HG02763 (cell line): ENCODE data around the gene GRHL3.

ENCODE experiments used
- ATAC-seq: cut with Tn5 transposase; IDR thresholded peaks from one replicate; pipeline ENCODE4 v1.9.1; 2021; ENCODE audit warnings: mild to moderate bottlenecking, moderate library complexity; ENCODE audit not compliant: unreplicated experiment

GRHL3 gene

DNA sequence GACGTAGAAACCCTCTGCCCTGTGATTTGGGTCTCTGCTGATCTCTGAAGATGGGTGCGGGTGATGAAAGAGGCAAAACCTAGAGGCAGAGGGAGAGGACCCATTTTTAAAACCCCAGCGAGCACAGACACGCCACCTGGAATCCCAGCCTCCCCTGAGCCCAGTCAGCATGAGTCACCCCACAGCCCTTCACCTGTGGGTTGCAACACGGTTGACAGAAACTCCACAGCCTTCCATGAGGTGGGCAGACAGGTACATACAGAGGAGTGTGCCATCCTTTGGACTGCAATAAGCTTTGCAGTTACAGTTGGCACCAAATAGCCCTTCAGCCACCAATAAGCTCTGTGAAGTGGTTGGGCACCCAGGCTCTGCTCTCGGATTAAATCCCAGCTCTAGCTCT is 2.1 kb upstream of the GRHL3 start:
- no peak for ATAC-seq

DNA sequence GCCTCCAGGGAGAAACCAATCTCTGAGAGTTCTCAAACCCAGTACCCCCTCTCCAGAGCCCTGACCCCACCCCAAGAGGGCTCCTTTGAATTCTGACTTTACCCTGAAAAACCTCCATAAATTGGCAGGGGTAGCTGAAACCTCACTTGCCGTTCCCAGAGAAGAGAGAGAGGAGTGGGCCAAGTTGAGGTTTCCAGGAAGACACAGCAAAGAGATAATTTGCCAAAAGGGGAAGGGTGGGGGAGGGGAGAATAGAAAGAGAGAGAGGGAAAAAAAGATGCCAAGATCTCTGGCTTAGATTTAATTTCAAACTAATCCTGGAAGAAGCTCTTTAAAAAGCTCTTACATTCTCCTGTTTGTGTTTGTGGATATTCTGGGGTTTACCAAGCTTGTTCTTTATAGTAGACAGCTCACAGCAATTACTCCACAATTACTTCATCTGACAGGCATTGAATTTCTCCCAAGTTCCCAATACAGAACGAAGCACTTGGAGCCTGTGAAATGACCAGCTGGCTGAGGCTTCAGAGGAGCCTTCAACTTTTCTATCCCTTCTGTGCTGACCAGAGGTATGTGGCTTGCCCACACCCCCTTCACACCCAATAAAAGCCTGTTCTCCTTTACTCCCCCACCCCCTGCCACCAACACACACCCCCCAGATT is 1.1 kb upstream of the GRHL3 start:
- no peak for ATAC-seq

DNA sequence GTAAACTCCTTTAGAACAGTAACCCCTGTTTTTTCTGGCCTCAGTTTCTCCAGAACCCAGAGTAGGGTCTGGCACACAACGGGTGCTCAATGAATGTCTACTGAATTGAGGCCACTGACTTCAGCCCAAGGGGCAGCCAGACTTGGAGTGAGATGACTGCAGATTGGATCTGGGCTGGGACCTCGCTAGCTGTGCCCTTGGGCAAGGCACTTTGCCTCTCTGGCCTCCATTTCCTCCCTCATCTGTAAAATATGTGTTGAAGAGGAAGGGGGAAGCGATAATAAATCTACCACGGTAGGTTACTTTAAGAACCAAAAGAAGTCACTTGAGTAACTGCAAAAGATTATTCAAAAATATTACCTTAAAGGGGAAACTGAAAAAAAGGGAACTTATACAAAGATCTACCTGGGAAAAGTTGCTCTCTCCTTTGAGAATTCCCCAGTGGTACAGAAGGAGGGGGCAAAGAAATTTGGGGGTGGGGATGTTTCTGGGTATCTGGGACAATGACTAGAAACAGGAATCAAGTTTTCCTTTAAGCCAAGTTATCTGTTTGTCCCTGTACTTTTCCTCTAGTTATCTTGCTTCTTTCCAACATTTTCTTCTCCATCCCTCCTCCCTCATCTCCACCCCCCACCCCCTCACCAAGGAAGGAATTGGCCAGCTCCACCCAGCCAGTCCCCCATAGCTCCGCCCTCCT is 394 bp upstream of the GRHL3 start:
- ATAC-seq: no peak

DNA sequence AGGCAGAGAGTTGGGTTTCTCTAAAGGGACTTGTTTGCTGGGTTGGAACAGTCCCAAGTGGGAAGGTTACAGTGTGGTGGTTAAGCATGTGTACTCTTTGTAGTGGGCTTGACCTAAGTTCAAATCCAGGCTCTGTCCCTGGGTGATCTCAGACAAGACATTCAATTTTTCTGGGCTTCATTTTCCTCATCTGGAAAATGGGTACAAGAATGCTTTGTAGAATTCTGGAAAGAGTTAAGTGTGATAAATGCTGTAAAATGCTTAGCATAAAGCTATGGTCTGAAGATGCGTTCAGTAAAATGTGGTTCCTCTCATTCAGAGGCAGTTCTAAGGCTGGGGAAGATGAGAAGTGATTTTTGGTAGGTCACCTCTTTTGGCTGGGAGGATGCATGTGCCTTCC is 805 bp downstream of the GRHL3 start:
- ATAC-seq: no peak

DNA sequence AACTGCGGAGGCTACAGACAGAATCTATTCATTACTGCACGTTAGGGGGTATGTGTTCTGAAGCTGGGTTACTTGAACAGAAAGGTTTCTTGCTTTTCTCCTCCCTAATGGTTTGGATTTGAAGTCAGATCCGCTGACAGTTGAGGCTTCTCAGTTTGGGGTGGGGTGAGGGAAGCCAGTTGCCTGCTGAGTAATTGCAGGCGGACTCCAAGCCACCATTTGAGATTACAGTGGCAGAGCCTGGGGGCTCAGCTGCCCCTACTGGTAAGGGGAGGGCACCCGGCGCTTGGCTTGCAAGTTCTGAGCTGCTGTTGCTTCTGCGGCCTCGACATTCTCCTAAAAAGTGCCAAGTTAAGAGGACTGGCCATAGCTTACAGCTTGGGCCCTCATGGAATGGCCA is 2.0 kb downstream of the GRHL3 start:
- no peak for ATAC-seq

DNA sequence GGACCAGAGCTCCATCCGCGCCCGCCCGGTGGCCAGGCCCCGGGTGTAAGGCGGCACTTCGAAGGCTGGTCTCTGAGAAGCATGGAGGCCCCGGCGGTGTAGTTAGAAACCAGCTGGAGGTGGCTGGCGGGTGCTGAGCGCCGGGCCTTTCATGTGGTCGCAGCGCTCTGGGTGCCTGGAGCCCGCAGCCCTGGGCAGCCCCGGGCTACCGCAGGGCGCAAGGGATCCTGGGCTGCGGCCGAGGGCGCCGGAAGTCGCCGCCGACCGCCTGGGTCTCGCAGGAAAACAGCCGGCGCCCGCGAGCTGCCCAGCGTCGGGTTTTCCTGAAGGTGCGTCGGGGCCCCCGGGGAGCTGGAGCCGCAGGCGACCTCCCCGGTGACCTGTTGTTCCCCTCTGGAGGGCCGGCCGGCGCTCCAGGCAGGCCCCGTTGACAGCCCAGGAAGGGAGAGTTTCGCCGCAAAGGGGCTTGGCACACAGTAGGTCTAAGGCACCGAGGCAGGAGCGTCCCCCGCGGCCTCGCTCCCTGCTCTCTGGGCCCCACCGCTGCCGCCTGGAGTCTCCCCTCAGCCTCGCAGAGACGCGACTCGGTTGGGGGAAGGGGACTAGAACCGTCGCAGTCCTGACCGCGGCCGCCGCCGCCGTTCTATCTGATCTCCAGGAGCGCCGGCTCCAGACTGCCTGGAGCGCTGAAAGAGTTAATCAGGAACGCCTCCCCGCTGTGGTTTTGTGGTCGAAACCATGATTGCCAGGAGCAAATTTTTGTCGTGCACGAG is 2.7 kb downstream of the GRHL3 start:
- no peak for ATAC-seq

DNA sequence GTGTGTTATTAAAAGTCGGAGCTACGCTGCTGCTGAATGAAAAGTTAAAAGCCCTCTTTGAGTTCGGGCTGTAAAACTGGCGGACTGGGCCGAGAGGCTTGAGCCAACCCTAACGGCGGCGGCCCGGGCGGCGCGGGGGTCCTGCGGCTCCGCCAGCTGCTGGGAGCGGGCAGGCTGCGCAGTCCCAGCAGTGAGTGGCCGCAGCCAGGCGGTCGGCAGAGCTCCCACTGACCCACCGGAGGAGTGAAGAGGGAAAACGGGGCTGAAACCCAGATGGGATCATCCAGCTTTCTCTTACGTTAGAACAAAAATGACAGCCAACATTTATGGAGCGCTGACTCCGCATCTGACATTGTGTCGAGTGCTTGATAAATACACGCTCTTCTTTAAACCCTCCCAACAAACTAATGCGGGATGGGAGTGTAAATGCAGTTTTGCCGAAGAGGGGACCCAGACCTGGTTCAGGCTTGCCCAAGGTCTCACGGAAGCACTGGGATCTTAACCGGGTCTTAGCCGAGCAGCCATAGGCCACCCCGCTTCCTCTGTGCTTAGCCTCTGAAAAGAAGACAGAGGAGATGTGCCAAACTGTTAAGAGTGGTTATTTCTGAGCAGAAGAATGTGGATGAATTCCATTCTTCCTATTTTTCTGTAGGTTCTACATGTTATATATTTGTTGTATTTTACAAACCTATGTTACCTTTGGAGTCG is 3.5 kb downstream of the GRHL3 start:
- ATAC-seq: no peak

DNA sequence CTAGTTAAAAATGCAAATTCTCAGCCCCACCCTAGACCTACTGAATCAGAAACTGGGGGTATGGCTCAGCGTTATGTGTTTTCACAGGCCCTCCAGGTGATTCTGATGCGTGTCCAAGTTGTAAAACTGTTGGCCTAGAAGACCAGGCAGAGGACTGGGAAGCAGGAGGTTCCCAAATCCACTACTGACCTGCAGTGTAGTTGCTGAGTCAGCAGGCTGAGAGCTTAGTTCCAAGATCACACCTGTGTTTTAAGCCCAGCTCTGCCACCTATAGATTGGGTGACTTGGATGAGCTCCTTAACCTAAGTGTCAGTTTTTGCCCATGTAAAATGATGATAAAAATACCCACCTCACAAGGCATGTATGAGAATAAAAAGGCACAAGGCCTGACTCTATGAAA is 4.1 kb downstream of the GRHL3 start:
- no peak for ATAC-seq

DNA sequence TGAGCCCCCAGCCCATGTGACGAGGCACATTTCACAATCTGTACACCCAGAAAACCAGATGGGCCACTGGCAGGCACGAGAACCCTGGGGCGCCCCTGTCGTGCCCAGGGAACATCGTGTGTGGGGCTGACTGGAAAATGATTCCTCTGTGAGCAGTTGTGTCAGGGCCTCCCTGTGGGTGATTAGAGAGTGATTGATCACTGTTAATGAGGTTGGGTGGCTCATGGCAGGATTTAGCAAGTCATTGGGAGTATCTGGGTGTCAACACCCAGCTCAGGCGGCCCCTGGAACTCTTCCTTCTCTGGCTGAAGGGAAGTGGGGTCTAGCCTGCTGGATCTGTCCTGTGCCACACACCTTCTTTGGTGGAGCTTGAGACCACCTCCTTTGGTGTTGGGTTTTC is 5.7 kb downstream of the GRHL3 start:
- no peak for ATAC-seq

DNA sequence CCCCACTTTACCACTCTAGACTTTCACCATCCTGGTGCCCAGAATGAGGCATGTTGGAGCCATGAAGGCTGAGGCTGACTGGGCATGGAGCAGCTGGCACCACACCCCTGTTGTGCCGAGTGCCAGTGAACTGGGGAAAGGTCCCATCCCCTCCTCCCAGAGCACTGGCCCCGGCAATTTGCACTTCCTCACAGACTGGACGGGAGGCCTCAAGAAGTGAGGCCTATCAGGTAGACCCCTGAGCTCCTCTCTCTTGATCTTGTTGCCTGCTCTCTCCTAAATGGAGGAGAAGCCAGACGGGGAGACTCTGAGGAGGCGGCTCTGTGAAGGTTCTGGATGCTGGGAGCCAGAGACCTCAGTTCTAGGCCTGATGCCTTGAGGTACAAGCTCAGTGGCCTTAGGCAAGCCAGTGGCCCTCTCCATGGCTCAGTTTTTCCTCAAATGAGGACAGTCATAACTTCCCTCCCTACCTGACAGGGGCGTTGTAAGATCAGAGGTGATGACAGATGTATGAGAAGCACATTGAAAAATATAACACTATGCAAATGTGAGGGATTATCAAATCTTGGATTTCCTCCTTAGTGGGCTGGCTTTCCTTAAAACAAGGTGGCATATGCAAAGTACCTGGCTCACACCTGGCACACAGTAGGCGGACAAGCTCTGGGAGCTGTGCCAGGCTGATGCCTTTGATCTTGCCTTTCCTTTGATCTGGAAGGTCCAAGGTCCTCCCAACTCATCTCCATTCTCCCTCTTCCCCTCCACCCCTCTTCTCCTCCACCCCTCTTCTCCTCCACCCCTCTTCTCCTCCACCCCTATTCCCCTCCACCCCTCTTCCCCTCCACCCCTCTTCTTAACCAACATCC is 6.7 kb downstream of the GRHL3 start:
- ATAC-seq: no peak

DNA sequence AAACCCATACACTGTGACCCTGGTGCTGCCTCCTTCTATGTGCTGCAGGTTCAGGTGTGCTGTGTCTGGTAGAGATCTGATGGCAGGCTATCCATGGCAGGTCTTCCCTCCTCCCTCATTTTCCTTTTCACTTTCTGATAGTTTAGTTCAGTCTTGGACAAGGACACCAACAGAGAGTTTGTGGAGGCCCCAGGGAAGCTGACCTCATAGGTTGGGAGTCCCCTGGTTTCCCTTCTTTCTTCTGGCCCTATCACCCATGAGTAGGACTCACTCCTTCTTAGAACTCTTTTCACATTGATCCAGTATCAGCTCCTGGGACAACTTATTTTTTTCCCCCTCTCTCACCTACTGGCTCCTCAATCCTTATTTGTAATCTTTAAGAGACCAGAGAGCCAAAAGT is 8.3 kb downstream of the GRHL3 start:
- no peak for ATAC-seq

DNA sequence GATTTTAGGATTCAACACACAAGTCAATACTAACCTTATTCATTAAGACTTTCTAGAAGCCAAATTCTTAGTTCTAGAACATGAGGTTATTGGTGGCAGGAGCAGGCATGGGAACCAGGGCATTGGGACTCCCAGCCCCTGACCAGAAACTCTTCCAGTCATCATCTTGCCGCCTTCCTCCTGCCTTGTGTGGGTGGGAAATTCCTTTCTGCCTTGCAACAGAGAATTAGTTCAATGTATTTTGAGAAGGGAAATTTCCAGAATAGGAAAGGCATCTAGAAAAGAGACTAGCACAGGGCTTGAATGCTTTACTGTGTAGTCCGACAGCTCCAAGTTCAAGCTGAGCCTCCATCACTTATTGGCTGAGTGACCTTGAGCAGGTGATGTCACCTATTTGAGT is 8.7 kb downstream of the GRHL3 start:
- no peak for ATAC-seq

DNA sequence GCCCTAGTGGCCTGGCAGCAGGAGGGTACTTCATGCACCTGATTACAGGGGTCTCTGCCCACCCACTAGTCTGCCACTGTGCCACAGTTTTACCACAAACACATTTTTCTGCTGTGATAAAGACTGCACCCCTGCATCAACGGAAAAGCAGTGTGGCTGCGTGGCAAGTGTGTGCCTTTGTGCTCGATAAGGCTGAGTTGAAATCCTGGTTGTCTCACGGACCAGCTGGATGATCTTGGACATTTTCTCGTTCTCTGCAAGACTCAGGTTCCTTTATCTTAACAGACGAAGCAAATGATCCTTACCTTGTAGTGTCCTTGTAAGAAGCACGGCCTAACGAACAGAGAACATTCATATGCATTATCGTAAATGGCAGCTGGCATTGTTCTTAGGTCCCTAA is 10.2 kb downstream of the GRHL3 start:
- no peak for ATAC-seq

DNA sequence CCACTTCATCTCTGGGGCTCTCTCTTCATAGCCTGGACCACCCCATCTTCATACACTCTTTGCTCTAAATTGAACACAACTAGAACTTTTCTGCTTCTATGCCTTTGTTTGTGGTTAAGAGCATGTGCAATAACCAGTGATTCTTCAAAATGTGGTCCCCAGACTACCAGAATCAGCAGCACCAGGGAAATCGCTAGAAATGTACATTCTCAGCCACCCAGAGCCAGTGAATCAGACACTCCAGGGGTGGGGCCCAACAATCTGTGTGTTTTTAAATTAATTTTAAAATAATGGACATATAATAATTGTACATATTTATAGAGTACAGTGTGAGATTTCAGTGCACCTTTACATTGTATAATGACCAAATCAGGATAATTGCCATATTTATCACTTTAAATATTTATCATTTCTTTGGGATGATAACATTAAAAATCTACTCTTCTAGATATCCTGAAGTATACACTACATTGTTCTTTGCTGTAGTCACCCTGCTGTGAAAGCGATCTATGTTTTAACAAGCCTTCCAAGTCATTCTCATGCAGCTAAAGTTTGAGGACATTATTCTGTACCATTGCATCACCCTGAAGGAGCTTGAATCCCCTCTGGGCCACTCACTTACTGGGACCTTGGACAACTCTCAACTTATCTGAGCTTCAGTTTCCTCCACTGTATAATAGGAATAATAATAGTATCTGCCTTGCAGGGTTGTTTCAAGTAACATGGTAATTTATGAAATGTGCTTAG is 10.8 kb downstream of the GRHL3 start:
- ATAC-seq: no peak

DNA sequence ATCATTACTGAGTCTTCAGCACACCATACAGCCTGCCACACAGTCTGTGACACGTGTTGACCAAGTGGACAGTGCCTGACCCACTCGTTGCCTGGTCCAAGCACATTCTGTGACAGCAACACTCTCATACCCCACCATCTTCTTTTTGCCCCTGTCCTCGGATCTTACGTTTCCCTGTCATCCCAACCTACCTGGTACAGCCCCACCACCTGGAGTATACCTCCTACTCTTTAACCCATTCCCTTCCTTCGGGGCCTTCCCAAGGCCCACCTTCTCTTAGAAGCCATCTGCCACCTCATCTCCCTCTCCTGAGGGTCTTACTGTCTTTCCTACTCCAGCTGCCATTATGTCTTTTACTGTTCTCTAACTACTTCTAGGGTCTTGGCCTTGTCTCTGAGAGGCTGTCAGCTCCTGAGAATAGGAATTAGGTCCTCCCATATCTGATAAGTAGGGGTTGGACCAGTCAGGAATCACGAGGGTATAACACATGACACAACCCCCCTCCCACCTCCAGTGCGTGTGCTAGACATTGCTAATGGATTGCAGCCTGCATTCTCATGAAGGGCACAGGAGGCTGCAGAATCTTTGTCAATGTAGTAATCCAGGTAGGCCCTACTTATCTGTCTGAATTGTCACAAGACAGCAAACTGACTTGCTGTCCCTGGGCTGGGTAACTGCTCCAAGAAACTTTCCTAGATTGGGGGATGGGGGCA is 13.0 kb downstream of the GRHL3 start:
- ATAC-seq: no peak

DNA sequence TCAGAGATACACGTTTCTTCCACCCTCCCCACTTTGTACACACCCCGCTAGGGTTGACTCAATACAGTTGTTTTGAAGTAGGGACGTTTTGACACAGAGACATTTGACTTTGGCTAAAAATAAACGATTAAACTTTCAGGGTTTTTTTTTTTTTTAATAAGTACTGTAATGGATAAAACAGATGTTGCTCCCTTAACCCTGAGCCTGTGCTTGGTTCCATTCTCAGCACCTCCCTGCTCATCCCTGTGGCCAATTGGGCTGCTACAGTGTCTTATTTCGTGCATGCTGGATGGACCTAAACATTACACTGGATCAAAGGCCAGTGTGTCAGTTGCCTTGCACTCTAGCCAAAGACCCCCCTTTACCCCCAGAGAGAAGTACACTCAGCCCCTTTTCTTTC is 16.9 kb downstream of the GRHL3 start:
- no peak for ATAC-seq

DNA sequence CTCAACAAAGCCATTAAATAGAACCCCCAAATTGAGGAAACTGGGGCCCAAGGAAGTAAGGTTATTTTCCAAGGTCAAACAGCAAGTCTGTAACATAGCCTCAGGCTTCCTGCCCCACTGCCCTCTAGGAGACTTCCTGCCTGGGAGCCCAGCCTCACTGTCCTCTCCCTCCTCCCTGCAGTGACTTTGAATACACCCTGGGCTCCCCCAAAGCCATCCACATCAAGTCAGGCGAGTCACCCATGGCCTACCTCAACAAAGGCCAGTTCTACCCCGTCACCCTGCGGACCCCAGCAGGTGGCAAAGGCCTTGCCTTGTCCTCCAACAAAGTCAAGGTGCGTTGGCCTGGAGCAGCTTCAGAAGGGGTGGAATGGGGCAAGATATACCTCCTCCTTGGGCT is 18.3 kb downstream of the GRHL3 start:
- no peak for ATAC-seq

DNA sequence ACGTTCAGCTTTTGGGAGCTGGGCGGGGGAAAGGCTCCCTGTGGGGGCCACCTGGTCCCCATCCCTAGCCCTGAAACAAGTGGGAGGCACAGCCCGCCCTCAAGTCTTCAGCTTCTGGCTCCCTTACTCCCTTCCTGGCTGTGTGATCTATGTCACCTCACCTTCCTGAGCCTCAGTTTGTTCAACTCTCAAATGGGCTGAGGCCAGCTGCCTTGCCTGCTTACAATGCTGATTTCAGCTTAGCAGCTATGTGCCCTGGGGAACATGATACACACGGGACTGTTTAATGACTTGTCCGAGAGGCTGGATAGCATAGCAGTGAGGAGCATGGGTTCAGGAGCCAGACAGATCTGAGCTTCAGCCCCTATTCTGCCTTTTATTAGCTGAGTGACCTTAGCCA is 19.3 kb downstream of the GRHL3 start:
- ATAC-seq: no peak

DNA sequence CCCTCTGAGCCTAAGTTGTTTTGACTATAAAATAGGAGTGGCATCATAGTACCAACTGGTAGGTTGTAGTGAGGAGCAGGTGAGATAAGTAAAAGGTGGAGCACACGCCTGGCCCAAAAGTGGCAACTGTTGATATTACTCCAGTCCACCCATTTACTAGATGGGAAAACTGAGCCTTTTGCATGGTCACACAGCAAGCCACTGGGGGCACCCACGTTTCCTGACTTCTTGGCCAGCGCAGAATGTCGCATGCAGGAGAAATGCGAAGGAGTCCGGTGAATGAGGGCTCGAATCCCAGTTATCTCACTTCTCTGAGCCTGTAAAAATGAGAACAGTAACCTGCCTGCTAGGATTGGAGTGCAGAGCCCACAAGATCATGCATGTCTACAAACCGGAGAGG is 20.8 kb downstream of the GRHL3 start:
- no peak for ATAC-seq
